CD4-positive, alpha-beta memory T cell (primary cell): Measurements from ENCODE around the gene SLC35E3. TPM values are rescaled to one million over a fixed set of nuclear protein-coding genes. Genes with fewer than 3 reads are reported as not detected.
"Not testable (repeated sequence)": the region's sequence is repeated elsewhere in the genome, so short reads cannot be mapped to it uniquely, and the experiment has no call there.

Source experiments
- CTCF ChIA-PET: fragments of 350-600 bp; sonication (Branson Sonifier 250); formaldehyde crosslinking; loops from one replicate; lab custom pipeline; 2021; ENCODE audit warnings: inconsistent platforms; ENCODE audit not compliant: partially characterized antibody; lab: Charles Lee
- POLR2A ChIA-PET: fragments of 350-600 bp; sonication (Branson Sonifier 250); formaldehyde crosslinking; loops from one replicate; lab custom pipeline; 2021; ENCODE audit not compliant: partially characterized antibody; lab: Charles Lee
- DNase-seq, 5 donors: peaks; one replicate each; pipeline versions ENCODE4 v3.0.0 to v3.0.0-alpha.2; 2020 to 2022; ENCODE audit warnings: mixed read lengths in 1 of 5
- H3K27ac ChIP-seq: one replicate; pipeline ENCODE4 v1.7.0; 2013; ENCODE audit warnings: low read depth, low read length
- H3K27me3 ChIP-seq: 2 replicates; pipeline ENCODE4 v1.7.0; 2013; ENCODE audit warnings: mild to moderate bottlenecking, low read length, moderate library complexity; ENCODE audit not compliant: insufficient read depth
- H3K36me3 ChIP-seq: 2 replicates; pipeline ENCODE4 v1.7.0; 2013; ENCODE audit warnings: mild to moderate bottlenecking, low read length, moderate library complexity; ENCODE audit not compliant: insufficient read depth
- H3K4me1 ChIP-seq: 2 replicates; pipeline ENCODE4 v1.7.0; 2013; ENCODE audit warnings: mild to moderate bottlenecking, low read length, moderate library complexity; ENCODE audit not compliant: insufficient read depth
- H3K4me3 ChIP-seq, 2 donors: one replicate each; pipeline ENCODE4 v1.7.0; 2013; ENCODE audit warnings: low read length in 2 of 2, mild to moderate bottlenecking in 1 of 2
- H3K9me3 ChIP-seq, 2 donors: one replicate each; pipeline ENCODE4 v1.7.0; 2013; ENCODE audit warnings: low read length in 2 of 2, control low read depth in 1 of 2; ENCODE audit not compliant: control insufficient read depth in 1 of 2
- H3K27ac Mint-ChIP-seq, 7 donors: one replicate each; pipeline ENCODE4 v1.8.0; 2020 to 2021; ENCODE audit warnings: mixed read lengths in 7 of 7, mild to moderate bottlenecking in 6 of 7, inconsistent platforms in 3 of 7, moderate library complexity in 3 of 7
- H3K27me3 Mint-ChIP-seq, 2 donors: one replicate each; pipeline ENCODE4 v1.8.0; 2020 to 2021; ENCODE audit warnings: mixed read lengths in 2 of 2
- H3K36me3 Mint-ChIP-seq, 2 donors: one replicate each; pipeline ENCODE4 v1.8.0; 2020 to 2021; ENCODE audit warnings: mixed read lengths in 2 of 2, inconsistent platforms in 1 of 2, mild to moderate bottlenecking in 1 of 2
- H3K4me1 Mint-ChIP-seq, 4 donors: one replicate each; pipeline ENCODE4 v1.8.0; 2020 to 2021; ENCODE audit warnings: mixed read lengths in 4 of 4, mild to moderate bottlenecking in 1 of 4
- H3K4me3 Mint-ChIP-seq, 8 donors: one replicate each; pipeline ENCODE4 v1.8.0; 2020 to 2021; ENCODE audit warnings: mixed read lengths in 8 of 8, mild to moderate bottlenecking in 7 of 8, moderate library complexity in 6 of 8, inconsistent platforms in 3 of 8
- H3K9me3 Mint-ChIP-seq, 8 donors: one replicate each; pipeline ENCODE4 v1.8.0; 2020 to 2021; ENCODE audit warnings: mixed read lengths in 8 of 8, mild to moderate bottlenecking in 5 of 8, inconsistent platforms in 3 of 8, moderate library complexity in 1 of 8
- intact Hi-C: fragments of 100-400 bp; cut with micrococcal nuclease; formaldehyde crosslinking; loops from one replicate; pipeline ENCODE4 v1.15.1; 2023
- polyA plus RNA-seq, 2 donors: library from polyadenylated mRNA; unstranded; fragments of 300-500 nt; fragmentation: Illumina TruSeq; gene quantifications; one replicate each; pipeline ENCODE4 v1.2.3, GENCODE V29; 2021
- total RNA-seq, 2 experiments: library from RNA; stranded (reverse); gene quantifications; one replicate each; pipeline ENCODE4 v1.2.3, GENCODE V29; 2021

The SLC35E3 gene
- total and polyA plus RNA-seq, 4 experiments from 2014 or later: 6.1 to 11.5 (median 8.0) TPM

GRCh38 chr12:68802372-68802745 is 56.4 kb downstream of the SLC35E3 start:
- H3K27ac ChIP-seq, H3K27me3 Mint-ChIP-seq, H3K36me3 ChIP-seq, H3K36me3 Mint-ChIP-seq, DNase-seq, H3K4me1 ChIP-seq, H3K9me3 ChIP-seq, H3K4me1 Mint-ChIP-seq, H3K27me3 ChIP-seq, CTCF ChIA-PET, H3K4me3 Mint-ChIP-seq, H3K4me3 ChIP-seq, H3K9me3 Mint-ChIP-seq, intact Hi-C loops, H3K27ac Mint-ChIP-seq, POLR2A ChIA-PET: not testable (repeated sequence)

- not testable (repeated sequence) for H3K36me3 Mint-ChIP-seq, H3K27me3 Mint-ChIP-seq
Measured at GRCh38 chr12:68802911-68803651, 57.1 kb downstream of the SLC35E3 start.

GRCh38 chr12:68803948-68804656 is 58.1 kb downstream of the SLC35E3 start:
- Histone ChIP-seq H3K4me3 (no peak overlapping the region), H3K27me3 (no peaks in the 10 kb centered on the region), H3K9me3 (no peaks in the 10 kb centered on the region), H3K27ac (no peak overlapping the region), H3K4me1 (peaks cover 11% of the 10 kb centered on the region), H3K36me3 (no peaks in the 10 kb centered on the region)
- no peaks in the 10 kb centered on the region for H3K9me3 Mint-ChIP-seq
- H3K27me3 Mint-ChIP-seq: no peaks in the 10 kb centered on the region
- DNase-seq: no peak
- H3K4me1 Mint-ChIP-seq: peaks cover 2 to 24% (median 10%) of the 10 kb centered on the region in 4 donors
- ChIA-PET CTCF (no interaction called here), POLR2A (interaction anchor here (0.7 kb wide), 1 partner anchor 9 kb away, joined by 3 read pairs; no protein-coding TSS in a partner anchor)
- intact Hi-C loops: no loop called here
- peak overlapping the region in 1 of 8 donors; percentile 13 for H3K4me3 Mint-ChIP-seq
- peaks cover under 1 to 8% of the 10 kb centered on the region in 2 donors for H3K36me3 Mint-ChIP-seq
- H3K27ac Mint-ChIP-seq: no peak overlapping the region

More at GRCh38 chr12:68802911-68803651, 57.1 kb downstream of the SLC35E3 start:
- CTCF ChIA-PET, DNase-seq, H3K27ac Mint-ChIP-seq, H3K4me3 ChIP-seq, H3K27me3 ChIP-seq, H3K4me1 ChIP-seq, intact Hi-C loops, H3K9me3 ChIP-seq, H3K9me3 Mint-ChIP-seq, H3K4me3 Mint-ChIP-seq, H3K36me3 ChIP-seq, H3K27ac ChIP-seq: not testable (repeated sequence)
- peaks cover 0 to 14% (median 6%) of the 10 kb centered on the region in 4 donors for H3K4me1 Mint-ChIP-seq
- POLR2A ChIA-PET: interaction anchor here (0.7 kb wide), 1 partner anchor 10 kb away, joined by 3 read pairs; no protein-coding TSS in a partner anchor

- no peaks in the 10 kb centered on the region for H3K27me3 Mint-ChIP-seq
- Histone ChIP-seq H3K4me3 (no peak overlapping the region), H3K4me1 (peaks cover 16% of the 10 kb centered on the region), H3K9me3 (no peaks in the 10 kb centered on the region), H3K36me3 (no peaks in the 10 kb centered on the region), H3K27ac (no peak overlapping the region), H3K27me3 (no peaks in the 10 kb centered on the region)
- no peaks in the 10 kb centered on the region for H3K9me3 Mint-ChIP-seq
- H3K36me3 Mint-ChIP-seq: peaks cover 8 to 15% of the 10 kb centered on the region in 2 donors
- no peak for DNase-seq
- peaks cover 4 to 28% (median 11%) of the 10 kb centered on the region in 4 donors for H3K4me1 Mint-ChIP-seq
- ChIA-PET CTCF (no interaction called here), POLR2A (no interaction called here)
- peak overlapping the region in 3 of 7 donors; percentile 2 to 54 (median 20) for H3K27ac Mint-ChIP-seq
- intact Hi-C loops: loop anchor here (5.0 kb wide), 1 partner anchor 447 kb away; no protein-coding TSS in a partner anchor
- no peak overlapping the region for H3K4me3 Mint-ChIP-seq
Measured at GRCh38 chr12:68804657-68805591, 58.9 kb downstream of the SLC35E3 start.

- peaks cover 17% of the 10 kb centered on the region for H3K4me1 ChIP-seq
- H3K9me3 Mint-ChIP-seq: no peaks in the 10 kb centered on the region
- no peak overlapping the region for H3K27ac ChIP-seq
- H3K27me3 Mint-ChIP-seq: no peaks in the 10 kb centered on the region
- H3K36me3 ChIP-seq: no peaks in the 10 kb centered on the region
- peak overlapping the region in 3 of 7 donors; percentile 18 to 51 (median 31) for H3K27ac Mint-ChIP-seq
- ChIA-PET POLR2A (no interaction called here), CTCF (no interaction called here)
- no peak overlapping the region for H3K4me3 ChIP-seq
- no peaks in the 10 kb centered on the region for H3K9me3 ChIP-seq
- no peaks in the 10 kb centered on the region for H3K27me3 ChIP-seq
- peaks cover 5 to 28% (median 12%) of the 10 kb centered on the region in 4 donors for H3K4me1 Mint-ChIP-seq
- H3K36me3 Mint-ChIP-seq: peaks cover 9 to 15% of the 10 kb centered on the region in 2 donors
- intact Hi-C loops: loop anchor here (5.0 kb wide), 1 partner anchor 447 kb away; no protein-coding TSS in a partner anchor
- peak overlapping the region in 1 of 8 donors; percentile 18 for H3K4me3 Mint-ChIP-seq
- DNase-seq: no peak
Measured at GRCh38 chr12:68805592-68806120, 59.7 kb downstream of the SLC35E3 start.

- Mint-ChIP-seq H3K27ac (peak overlapping the region; percentile 79 to 99 (median 98)), H3K36me3 (peaks cover 16 to 19% of the 10 kb centered on the region in 2 donors), H3K9me3 (no peaks in the 10 kb centered on the region), H3K4me1 (peaks cover 6 to 28% (median 17%) of the 10 kb centered on the region in 4 donors), H3K4me3 (peak overlapping the region; percentile 95 to 97 (median 96)), H3K27me3 (no peaks in the 10 kb centered on the region)
- Histone ChIP-seq H3K27ac (peak overlapping the region; percentile 92), H3K4me3 (no peak overlapping the region), H3K27me3 (no peaks in the 10 kb centered on the region), H3K9me3 (no peaks in the 10 kb centered on the region), H3K4me1 (peaks cover 21% of the 10 kb centered on the region), H3K36me3 (no peaks in the 10 kb centered on the region)
- intact Hi-C loops: loop anchor here (1.0 to 5.0 kb wide), 6 partner anchors 60 to 1537 kb away; partner anchors contain the start of genes CAND1, RAP1B and SLC35E3
- ChIA-PET CTCF (interaction anchor here (0.9 to 2.7 kb wide), 11 partner anchors 11 to 182 kb away, joined by 3 to 26 read pairs (median 4); partner anchors contain the start of genes CPM and SLC35E3), POLR2A (interaction anchor here (0.8 to 3.3 kb wide), 20 partner anchors 11 to 1538 kb away, joined by 3 to 93 read pairs (median 8); partner anchors contain the start of genes CAND1, CCT2, CPM and NUP107)
- peak in 1 of 5 donors; percentile 44 for DNase-seq
Measured at GRCh38 chr12:68806488-68807237, 60.7 kb downstream of the SLC35E3 start.
